HG02759 (cell line): ENCODE measurements around the gene TTC33.

Experiments used
- ATAC-seq: cut with Tn5 transposase; IDR thresholded peaks from one replicate; pipeline ENCODE4 v1.9.1; 2021; ENCODE audit warnings: mild to moderate bottlenecking, moderate library complexity; ENCODE audit not compliant: unreplicated experiment

The TTC33 gene

DNA sequence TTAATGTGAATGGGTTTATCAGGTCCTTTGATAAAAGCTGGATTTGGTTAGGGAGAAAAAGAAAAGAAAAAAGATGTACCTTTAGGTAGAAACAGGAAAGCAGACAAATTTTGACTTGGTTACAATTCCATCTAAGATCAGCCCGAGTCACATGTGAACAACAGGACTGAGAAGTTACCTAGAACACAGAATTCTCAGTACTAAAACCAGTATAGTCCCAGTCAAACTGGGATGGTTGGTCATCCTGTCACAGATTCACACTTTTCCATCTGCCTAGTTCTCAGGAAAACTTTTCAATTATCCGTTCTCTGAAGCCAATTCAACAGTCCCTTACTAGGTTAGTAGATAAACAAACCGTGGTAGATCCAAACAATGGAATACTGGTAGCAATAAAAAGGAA, 266.3 kb downstream of the TTC33 start:
- ATAC-seq, result no peak

- peak; percentile 54 for ATAC-seq
These were observed 269.1 kb downstream of the TTC33 start for GRCh38 chr5:40486437-40487275.

GRCh38 chr5:40485021-40485998, 270.5 kb downstream of the TTC33 start:
- ATAC-seq, result peak; percentile 48

- ATAC-seq, result peak; percentile 31
These were observed 271.3 kb downstream of the TTC33 start for GRCh38 chr5:40484495-40484894.

DNA sequence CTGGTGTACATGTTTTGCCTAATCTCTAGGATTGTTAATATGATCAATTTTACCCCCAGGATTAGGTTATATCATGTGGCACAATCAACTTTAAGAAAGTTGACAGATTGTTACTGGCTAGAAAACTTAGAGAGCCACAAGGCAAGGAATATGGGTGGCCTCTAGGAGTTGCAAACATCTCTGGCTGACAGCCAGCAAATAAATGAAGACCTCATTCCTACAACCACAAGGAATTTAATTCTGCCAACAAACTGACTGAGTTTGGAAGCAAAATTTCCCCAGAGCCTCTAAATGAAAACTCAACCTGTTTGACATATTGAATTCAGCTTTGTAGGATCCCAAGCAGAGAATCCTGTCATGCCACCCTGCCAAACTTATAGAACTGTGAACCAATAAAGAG, 272.4 kb downstream of the TTC33 start:
- ATAC-seq, result no peak

- no peak for ATAC-seq
These were observed 274.5 kb downstream of the TTC33 start for GRCh38 chr5:40481241-40481640.

GRCh38 chr5:40480392-40480791, 275.4 kb downstream of the TTC33 start:
- peak; percentile 58 for ATAC-seq

- no peak for ATAC-seq
These were observed 275.8 kb downstream of the TTC33 start for GRCh38 chr5:40479939-40480338.

DNA sequence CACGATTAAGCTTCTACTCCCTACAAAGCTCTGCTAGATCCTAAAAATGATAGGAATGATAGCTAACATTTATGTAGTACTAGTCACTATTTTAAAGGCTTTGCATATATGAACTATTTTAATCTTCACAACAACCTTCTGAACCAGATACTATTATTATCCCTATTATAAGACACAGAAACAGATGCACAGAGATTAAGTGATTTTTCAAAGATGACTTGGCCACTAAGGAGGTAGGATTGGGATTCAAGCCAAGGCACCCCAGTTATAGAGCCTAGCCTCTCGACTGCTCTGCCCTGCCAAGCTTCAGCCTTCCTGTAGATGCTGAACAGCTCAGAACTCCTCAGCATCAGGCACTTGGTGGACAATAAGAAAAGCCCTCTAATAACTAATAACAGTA, 277.0 kb downstream of the TTC33 start:
- ATAC-seq, result no peak

- no peak for ATAC-seq
These were observed 277.8 kb downstream of the TTC33 start for GRCh38 chr5:40477856-40478546.

DNA sequence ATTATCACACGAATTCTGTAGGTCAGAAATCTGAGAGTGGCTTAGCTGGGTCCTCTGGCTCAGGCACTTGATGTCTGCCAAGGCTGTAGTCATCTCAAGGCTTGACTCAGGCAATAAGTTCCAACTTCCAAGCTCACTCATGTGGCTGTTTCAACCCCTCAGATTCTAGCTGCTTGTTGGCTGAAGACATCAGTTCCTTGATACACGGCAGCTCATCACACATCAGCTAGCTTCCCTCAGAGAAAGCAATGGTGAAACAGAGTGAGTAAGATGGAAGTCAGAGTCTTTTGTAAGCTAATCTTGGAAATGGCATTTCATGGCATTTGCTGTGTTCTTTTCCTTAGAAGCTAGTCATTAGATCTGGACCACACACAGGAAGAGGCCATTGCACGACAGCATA, 280.2 kb downstream of the TTC33 start:
- no peak for ATAC-seq

GRCh38 chr5:40474250-40474649, 281.5 kb downstream of the TTC33 start:
- no peak for ATAC-seq

- no peak for ATAC-seq
These were observed 290.3 kb downstream of the TTC33 start for GRCh38 chr5:40465416-40465815.

DNA sequence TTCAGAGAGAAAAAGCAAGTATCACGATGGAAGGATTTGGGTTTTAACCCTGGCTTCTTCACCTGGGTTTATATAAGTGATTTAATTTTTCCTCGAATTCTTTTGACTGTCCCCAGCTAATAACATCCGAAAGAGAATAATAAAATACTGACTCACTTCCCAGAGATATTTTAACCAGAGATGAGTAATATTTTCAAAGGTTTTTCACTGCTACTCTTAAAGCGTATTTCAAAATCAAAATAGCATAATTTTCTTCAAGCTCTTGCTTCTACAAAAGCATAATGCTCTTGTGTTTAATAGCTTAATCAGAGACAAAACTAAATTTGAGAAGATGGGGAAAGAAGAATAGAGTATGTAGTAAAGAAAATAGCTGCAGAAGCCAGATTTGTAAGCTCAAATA, 291.2 kb downstream of the TTC33 start:
- ATAC-seq, result no peak
